PC-3 (cell line): ENCODE results near the gene BLNK. TPM values are rescaled to one million over a fixed set of nuclear protein-coding genes. Genes with fewer than 3 reads are reported as not detected.

Experiments used
- ATAC-seq: fragments of 200-7000 bp; cut with Tn5 transposase; 2 replicates; pipeline ENCODE4 v1.9.1; 2020; ENCODE audit warnings: mild to moderate bottlenecking, moderate library complexity
- BruUV-seq: library from RNA; stranded (reverse); fragments of 400-500 nt; replicated peaks from 2 replicates; lab custom pipeline; 2021; lab: Mats Ljungman, UMichigan
- CTCF ChIA-PET: fragments of 300-600 bp; sonication (Branson Sonifier 250); formaldehyde crosslinking; loops from one replicate; lab custom pipeline; 2022; ENCODE audit warnings: antibody characterized with exemption; lab: Charles Lee
- POLR2A ChIA-PET: fragments of 300-600 bp; sonication (Branson Sonifier 250); formaldehyde crosslinking; loops from one replicate; lab custom pipeline; 2022; ENCODE audit warnings: antibody characterized with exemption; ENCODE audit not compliant: unreplicated experiment; lab: Charles Lee
- DNase-seq: peaks from one replicate; pipeline ENCODE4 v3.0.0-alpha.2; 2015
- H2AFZ ChIP-seq: fragments of 300-600 bp; sonication (generic); 2 replicates; pipeline ENCODE4 v1.6.0; 2016; ENCODE audit warnings: antibody characterized with exemption, low read length
- H3F3A ChIP-seq: fragments of 300-600 bp; sonication (generic); one replicate; pipeline ENCODE4 v1.6.0; 2017; ENCODE audit warnings: antibody characterized with exemption, low read length, control low read depth, mild to moderate bottlenecking; ENCODE audit not compliant: unreplicated experiment
- H3K27ac ChIP-seq: fragments of 300-600 bp; sonication (generic); 2 replicates; pipeline ENCODE4 v1.5.1; 2016; ENCODE audit warnings: mild to moderate bottlenecking, low read length
- H3K27me3 ChIP-seq: fragments of 300-600 bp; sonication (generic); 2 replicates; pipeline ENCODE4 v1.6.1; 2016; ENCODE audit warnings: low read length, mixed read lengths
- H3K36me3 ChIP-seq: fragments of 300-600 bp; sonication (generic); 2 replicates; pipeline ENCODE4 v1.6.1; 2016; ENCODE audit warnings: low read depth, mixed run types, low read length, mixed read lengths
- H3K4me1 ChIP-seq: fragments of 300-600 bp; sonication (generic); 2 replicates; pipeline ENCODE4 v1.5.1; 2016; ENCODE audit warnings: low read length; ENCODE audit not compliant: insufficient read depth
- H3K4me2 ChIP-seq: fragments of 300-600 bp; sonication (generic); 2 replicates; pipeline ENCODE4 v1.6.0; 2016; ENCODE audit warnings: low read length
- H3K4me3 ChIP-seq: fragments of 300-600 bp; sonication (generic); 2 replicates; pipeline ENCODE4 v1.5.1; 2016; ENCODE audit warnings: mild to moderate bottlenecking, low read length, mixed read lengths
- H3K79me2 ChIP-seq: fragments of 300-600 bp; sonication (generic); 2 replicates; pipeline ENCODE4 v1.6.1; 2017; ENCODE audit warnings: low read length, mixed read lengths
- H3K9ac ChIP-seq: fragments of 300-600 bp; sonication (generic); 2 replicates; pipeline ENCODE4 v1.6.0; 2016; ENCODE audit warnings: mild to moderate bottlenecking, low read length
- H3K9me2 ChIP-seq: fragments of 300-600 bp; sonication (generic); replicated peaks from 2 replicates; pipeline ENCODE4 v1.6.1; 2016; ENCODE audit warnings: mixed run types, low read length, mixed read lengths
- H3K9me3 ChIP-seq: fragments of 300-600 bp; sonication (generic); 2 replicates; pipeline ENCODE4 v1.6.1; 2016; ENCODE audit warnings: low read length, mixed read lengths
- H4K20me1 ChIP-seq: fragments of 300-600 bp; sonication (generic); 2 replicates; pipeline ENCODE4 v1.6.1; 2016; ENCODE audit warnings: low read length, mixed read lengths
- CTCF ChIP-seq: fragments of 300-600 bp; sonication (generic); conservative IDR thresholded peaks from 2 replicates; pipeline ENCODE4 v1.5.1; 2017; ENCODE audit warnings: antibody characterized with exemption, low read depth, mild to moderate bottlenecking, low read length
- EZH2 ChIP-seq: fragments of 300-600 bp; sonication (generic); IDR thresholded peaks from one replicate; pipeline ENCODE4 v1.6.1; 2017; ENCODE audit warnings: antibody characterized with exemption, mild to moderate bottlenecking, low read length; ENCODE audit not compliant: unreplicated experiment
- EZH2phosphoT487 ChIP-seq: fragments of 300-600 bp; sonication (generic); IDR thresholded peaks from 2 replicates; pipeline ENCODE4 v1.6.1; 2018; ENCODE audit warnings: mild to moderate bottlenecking, antibody characterized with exemption, low read length, borderline replicate concordance
- intact Hi-C: fragments of 100-400 bp; cut with micrococcal nuclease; formaldehyde crosslinking; loops from 2 replicates; pipeline ENCODE4 v1.9.0; 2023
- total RNA-seq: library from RNA; depleted of rRNA; stranded (reverse); fragments of >200 nt; gene quantifications from 2 replicates; pipeline ENCODE4 v1.2.3, GENCODE V29; 2014

The BLNK gene
- total RNA-seq, 1 experiment from 2014 or later, result not detected

GRCh38 chr10:96261132-96261531, 10.2 kb downstream of the BLNK start:
- H3K27me3 ChIP-seq, result peaks cover 42% of the 10 kb centered on the region; the same call in 1 of the 2 replicates
- ATAC-seq (no peak), DNase-seq (no peak)
- H3F3A ChIP-seq, result no peaks in the 10 kb centered on the region
- no peaks in the 10 kb centered on the region for H3K36me3 ChIP-seq
- TF ChIP-seq EZH2, result no peak
- TF ChIP-seq CTCF, result no peak
- no peak for TF ChIP-seq EZH2phosphoT487
- H3K9me2 ChIP-seq, result no peaks in the 10 kb centered on the region
- H3K79me2 ChIP-seq, result no peaks in the 10 kb centered on the region
- H3K9me3 ChIP-seq, result no peaks in the 10 kb centered on the region
- H4K20me1 ChIP-seq, result no peaks in the 10 kb centered on the region
- no peak overlapping the region for H2AFZ ChIP-seq
- H3K4me1 ChIP-seq, result no peaks in the 10 kb centered on the region
- H3K4me3 ChIP-seq, result no peak overlapping the region
- CTCF ChIA-PET, result no interaction called here
- no TSS peak for BruUV-seq
- H3K27ac ChIP-seq, result no peak overlapping the region
- intact Hi-C loops, result no loop called here
- no peak overlapping the region for H3K4me2 ChIP-seq
- POLR2A ChIA-PET, result no interaction called here
- H3K9ac ChIP-seq, result no peak overlapping the region

GRCh38 chr10:96260014-96260413, 11.4 kb downstream of the BLNK start:
- no TSS peak for BruUV-seq
- H3K79me2 ChIP-seq, result no peaks in the 10 kb centered on the region
- intact Hi-C loops, result no loop called here
- peaks cover 49% of the 10 kb centered on the region; the same call in 1 of the 2 replicates for H3K27me3 ChIP-seq
- H3K9me3 ChIP-seq, result no peaks in the 10 kb centered on the region
- TF ChIP-seq CTCF, result no peak
- H3F3A ChIP-seq, result no peaks in the 10 kb centered on the region
- H4K20me1 ChIP-seq, result no peaks in the 10 kb centered on the region
- ChIA-PET CTCF (no interaction called here), POLR2A (interaction anchor here (0.6 kb wide), 1 partner anchor 1536 kb away, joined by 3 read pairs; no protein-coding TSS in a partner anchor)
- DNase-seq, result no peak
- H3K27ac ChIP-seq, result no peak overlapping the region
- H3K9ac ChIP-seq, result no peak overlapping the region
- H3K9me2 ChIP-seq, result no peaks in the 10 kb centered on the region
- H2AFZ ChIP-seq, result no peak overlapping the region
- no peak overlapping the region for H3K4me3 ChIP-seq
- H3K4me1 ChIP-seq, result no peaks in the 10 kb centered on the region
- no peaks in the 10 kb centered on the region for H3K36me3 ChIP-seq
- no peak for ATAC-seq
- H3K4me2 ChIP-seq, result no peak overlapping the region

- Histone ChIP-seq H3K36me3 (no peaks in the 10 kb centered on the region), H3K4me2 (no peak overlapping the region), H3F3A (no peaks in the 10 kb centered on the region), H3K9me2 (no peaks in the 10 kb centered on the region), H3K4me3 (no peak overlapping the region), H3K79me2 (no peaks in the 10 kb centered on the region), H2AFZ (no peak overlapping the region), H3K27ac (no peak overlapping the region), H3K4me1 (no peaks in the 10 kb centered on the region), H3K9ac (no peak overlapping the region), H3K9me3 (no peaks in the 10 kb centered on the region), H3K27me3 (peaks cover 50% of the 10 kb centered on the region; the same call in 1 of the 2 replicates), H4K20me1 (no peaks in the 10 kb centered on the region)
- CTCF ChIA-PET, result no interaction called here
- ATAC-seq (no peak), DNase-seq (no peak)
- no TSS peak for BruUV-seq
- POLR2A ChIA-PET, result no interaction called here
- intact Hi-C loops, result no loop called here
- no peak for TF ChIP-seq CTCF
- TF ChIP-seq EZH2, result no peak
- TF ChIP-seq EZH2phosphoT487, result no peak
Observed at GRCh38 chr10:96259150-96259549, 12.2 kb downstream of the BLNK start.
